Vagina (tissue), 2 donors: Measurements from ENCODE around the gene PSKH1. TPM values are rescaled to one million over a fixed set of nuclear protein-coding genes. Genes with fewer than 3 reads are reported as not detected.
A peak's percentile ranks its signal among the peaks of the same experiment; 100 is the strongest.

Experiments
- DNase-seq, 2 donors: peaks; one replicate each; pipeline ENCODE4 v3.0.0-alpha.2; 2017; ENCODE audit errors: extremely low spot score in 2 of 2
- H3K27ac ChIP-seq: fragments of 200-600 bp; sonication (generic); one replicate; pipeline ENCODE4 v1.5.1; 2019
- H3K27me3 ChIP-seq: fragments of 200-600 bp; sonication (generic); one replicate; pipeline ENCODE4 v1.5.1; 2019
- H3K36me3 ChIP-seq, 2 donors: fragments of 200-600 bp; sonication (generic); one replicate each; pipeline ENCODE4 v1.5.1; 2017 to 2019
- H3K4me1 ChIP-seq: fragments of 200-600 bp; sonication (generic); one replicate; pipeline ENCODE4 v1.5.1; 2019
- H3K4me3 ChIP-seq, 2 donors: fragments of 200-600 bp; sonication (generic); 1 replicate in 1 of 2; 2 replicates in 1 of 2; pipeline ENCODE4 v1.5.1; 2016 to 2019
- H3K9me3 ChIP-seq: fragments of 200-600 bp; sonication (generic); one replicate; pipeline ENCODE4 v1.5.1; 2019
- POLR2A ChIP-seq, 2 donors: fragments of 450-650 bp; IDR thresholded peaks; one replicate each; pipeline ENCODE4 v1.6.1; 2017; ENCODE audit warnings: antibody characterized with exemption in 2 of 2, mild to moderate bottlenecking in 2 of 2, moderate library complexity in 2 of 2
- POLR2AphosphoS5 ChIP-seq, 2 donors: sonication (generic); formaldehyde crosslinking; IDR thresholded peaks; one replicate each; pipeline ENCODE4 v1.9.0; 2017; ENCODE audit warnings: antibody characterized with exemption in 2 of 2, mild to moderate bottlenecking in 2 of 2, low read depth in 1 of 2; ENCODE audit not compliant: insufficient read depth in 1 of 2
- intact Hi-C: fragments of 100-400 bp; cut with DNase I; formaldehyde crosslinking; loops from one replicate; pipeline ENCODE4 v1.15.1; 2023
- total RNA-seq: library from RNA; depleted of rRNA; stranded (reverse); fragments of >200 nt; gene quantifications from one replicate; pipeline ENCODE4 v1.2.3, GENCODE V29; 2016
- TF ChIP-seq, protein P1 (sequence below), 3 experiments: fragments of 450-650 bp in 2 of 3; fragments of 200-600 bp in 1 of 3; sonication (generic) in 1 of 3; IDR thresholded peaks; one replicate each; pipeline ENCODE4 v1.5.1; 2017 to 2019; ENCODE audit warnings: antibody characterized with exemption in 3 of 3, mild to moderate bottlenecking in 2 of 3, moderate library complexity in 2 of 3

PSKH1 gene
- total RNA-seq, 1 donor from 2014 or later: 17.4 TPM

- TF ChIP-seq POLR2AphosphoS5 (IDR thresholded peaks at IDR 0.05; ENCODE audit: insufficient read depth in 1 of 2, low read depth in 1 of 2): no peak
- TF ChIP-seq POLR2A (IDR thresholded peaks at IDR 0.05): no peak
- TF ChIP-seq, protein P1, sequence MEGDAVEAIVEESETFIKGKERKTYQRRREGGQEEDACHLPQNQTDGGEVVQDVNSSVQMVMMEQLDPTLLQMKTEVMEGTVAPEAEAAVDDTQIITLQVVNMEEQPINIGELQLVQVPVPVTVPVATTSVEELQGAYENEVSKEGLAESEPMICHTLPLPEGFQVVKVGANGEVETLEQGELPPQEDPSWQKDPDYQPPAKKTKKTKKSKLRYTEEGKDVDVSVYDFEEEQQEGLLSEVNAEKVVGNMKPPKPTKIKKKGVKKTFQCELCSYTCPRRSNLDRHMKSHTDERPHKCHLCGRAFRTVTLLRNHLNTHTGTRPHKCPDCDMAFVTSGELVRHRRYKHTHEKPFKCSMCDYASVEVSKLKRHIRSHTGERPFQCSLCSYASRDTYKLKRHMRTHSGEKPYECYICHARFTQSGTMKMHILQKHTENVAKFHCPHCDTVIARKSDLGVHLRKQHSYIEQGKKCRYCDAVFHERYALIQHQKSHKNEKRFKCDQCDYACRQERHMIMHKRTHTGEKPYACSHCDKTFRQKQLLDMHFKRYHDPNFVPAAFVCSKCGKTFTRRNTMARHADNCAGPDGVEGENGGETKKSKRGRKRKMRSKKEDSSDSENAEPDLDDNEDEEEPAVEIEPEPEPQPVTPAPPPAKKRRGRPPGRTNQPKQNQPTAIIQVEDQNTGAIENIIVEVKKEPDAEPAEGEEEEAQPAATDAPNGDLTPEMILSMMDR (IDR thresholded peaks at IDR 0.05): no peak
- Histone ChIP-seq H3K36me3 (peaks cover 0 to 13% of the 10 kb centered on the region in 2 donors), H3K4me1 (peaks cover 58% of the 10 kb centered on the region), H3K27me3 (no peaks in the 10 kb centered on the region), H3K9me3 (no peaks in the 10 kb centered on the region), H3K27ac (no peak overlapping the region), H3K4me3 (no peak overlapping the region)
- DNase-seq: no peak
- intact Hi-C loops: no loop called here
These were observed 47.5 kb downstream of the PSKH1 start for GRCh38 chr16:67940446-67941089.

GRCh38 chr16:67941469-67942199, 48.6 kb downstream of the PSKH1 start:
- peak overlapping the region; percentile 10 for H3K27ac ChIP-seq
- H3K4me1 ChIP-seq: peaks cover 62% of the 10 kb centered on the region
- H3K36me3 ChIP-seq: peaks cover 0 to 23% of the 10 kb centered on the region in 2 donors
- H3K27me3 ChIP-seq: no peaks in the 10 kb centered on the region
- TF ChIP-seq, protein P1 (IDR thresholded peaks at IDR 0.05): no peak
- TF ChIP-seq POLR2AphosphoS5 (IDR thresholded peaks at IDR 0.05; ENCODE audit: insufficient read depth in 1 of 2, low read depth in 1 of 2): no peak
- TF ChIP-seq POLR2A (IDR thresholded peaks at IDR 0.05): no peak
- DNase-seq: no peak
- H3K9me3 ChIP-seq: no peaks in the 10 kb centered on the region
- H3K4me3 ChIP-seq: no peak overlapping the region
- intact Hi-C loops: no loop called here

DNA sequence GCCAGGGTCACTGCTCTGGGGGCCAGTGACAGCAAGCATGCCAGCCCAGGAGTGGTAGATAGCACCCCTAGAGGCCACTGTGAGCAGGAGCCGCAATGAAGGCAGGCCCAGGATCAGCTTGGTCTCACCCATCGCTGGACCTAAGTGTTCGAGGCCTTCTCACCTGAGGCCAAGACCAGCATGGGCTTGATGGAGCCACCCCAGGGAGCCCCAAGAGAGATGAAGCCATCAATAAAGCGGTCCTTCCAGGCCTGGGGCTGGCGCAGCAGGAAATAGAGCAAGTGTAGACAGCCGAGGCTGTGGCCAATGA, 49.1 kb downstream of the PSKH1 start:
- Histone ChIP-seq H3K9me3 (no peaks in the 10 kb centered on the region), H3K4me3 (no peak overlapping the region), H3K27me3 (no peaks in the 10 kb centered on the region), H3K36me3 (peaks cover 0 to 29% of the 10 kb centered on the region in 2 donors), H3K4me1 (peaks cover 57% of the 10 kb centered on the region), H3K27ac (peak overlapping the region; percentile 10)
- TF ChIP-seq, protein P1 (IDR thresholded peaks at IDR 0.05): peak in 1 of 3 experiments; percentile 36
- TF ChIP-seq POLR2AphosphoS5 (IDR thresholded peaks at IDR 0.05; ENCODE audit: insufficient read depth in 1 of 2, low read depth in 1 of 2): no peak
- no peak for TF ChIP-seq POLR2A (IDR thresholded peaks at IDR 0.05)
- DNase-seq: no peak
- intact Hi-C loops: no loop called here

- no peak for TF ChIP-seq POLR2A (IDR thresholded peaks at IDR 0.05)
- TF ChIP-seq POLR2AphosphoS5 (IDR thresholded peaks at IDR 0.05; ENCODE audit: insufficient read depth in 1 of 2, low read depth in 1 of 2): peak in 1 of 2 donors; percentile 44
- TF ChIP-seq, protein P1 (IDR thresholded peaks at IDR 0.05): no peak
- intact Hi-C loops: no loop called here
- H3K27me3 ChIP-seq: no peaks in the 10 kb centered on the region
- H3K4me1 ChIP-seq: peaks cover 51% of the 10 kb centered on the region
- H3K4me3 ChIP-seq: no peak overlapping the region
- H3K27ac ChIP-seq: peak overlapping the region; percentile 84
- H3K36me3 ChIP-seq: peaks cover 0 to 34% of the 10 kb centered on the region in 2 donors
- no peak for DNase-seq
- H3K9me3 ChIP-seq: no peaks in the 10 kb centered on the region
These were observed 49.6 kb downstream of the PSKH1 start for GRCh38 chr16:67942510-67943255.
